GM10266 (cell line): ENCODE measurements around the gene OSBPL5.

Experiments
- DNase-seq: peaks from one replicate; pipeline ENCODE4 v3.0.0; 2012; ENCODE audit errors: extremely low spot score
- CTCF ChIP-seq: IDR thresholded peaks from 2 replicates; pipeline ENCODE4 v1.5.1; 2012; ENCODE audit warnings: mild to moderate bottlenecking, low read depth; ENCODE audit not compliant: control insufficient read depth, insufficient read depth; ENCODE audit errors: missing control alignments

The OSBPL5 gene

GRCh38 chr11:3140291-3140603, 24.9 kb downstream of the OSBPL5 start:
- no peak for TF ChIP-seq CTCF
- DNase-seq, result no peak

GRCh38 chr11:3139481-3140290, 25.4 kb downstream of the OSBPL5 start:
- TF ChIP-seq CTCF, result no peak
- no peak for DNase-seq

- no peak for TF ChIP-seq CTCF
- DNase-seq, result no peak
Observed at GRCh38 chr11:3139086-3139440, 26.0 kb downstream of the OSBPL5 start.

GRCh38 chr11:3138178-3139085, 26.7 kb downstream of the OSBPL5 start:
- TF ChIP-seq CTCF, result no peak
- no peak for DNase-seq

- TF ChIP-seq CTCF, result no peak
- DNase-seq, result no peak
Observed at GRCh38 chr11:3137486-3138177, 27.5 kb downstream of the OSBPL5 start.

GRCh38 chr11:3136546-3137455, 28.3 kb downstream of the OSBPL5 start:
- DNase-seq, result no peak
- no peak for TF ChIP-seq CTCF
